H1 (cell line): ENCODE results near the gene EPB41L3. TPM values are rescaled to one million over a fixed set of nuclear protein-coding genes. Genes with fewer than 3 reads are reported as not detected.

Source experiments
- KDM1A ChIP-seq: fragments of 200-600, 300-600 bp; sonication (generic); IDR thresholded peaks from 2 replicates; pipeline ENCODE4 v1.7.1; 2016; ENCODE audit warnings: mild to moderate bottlenecking, low read length, borderline replicate concordance
- polyA plus RNA-seq, 7 experiments: library from polyadenylated mRNA; depleted of rRNA in 3 of 7; stranded (reverse) in 5 of 7; unstranded in 2 of 7; fragments of >200 nt in 5 of 7; fragments of 200-250 nt in 2 of 7; gene quantifications; 1 replicate in 5 of 7; 2 replicates in 1 of 7; 4 replicates in 1 of 7; pipeline versions ENCODE4 v1.2.1 to v1.2.3, GENCODE V29; 2011 to 2013; ENCODE audit warnings: missing spikeins in 2 of 7, mixed read lengths in 2 of 7
- total RNA-seq: library from RNA; stranded (reverse); fragmentation: NEBNext Ultra II Directional; extraction: Animal tissue kit (Norgen Biotek cat#: 25700); gene quantifications from 2 replicates; pipeline ENCODE4 v1.2.1, GENCODE V29; 2021

The EPB41L3 gene
- total and polyA plus RNA-seq, 2 of the 8 experiments (the other 6 are each of a cell fraction or from before 2014, with no cell fraction given): 7.9 to 16.1 TPM

GRCh38 chr18:5558851-5559250 is 15.1 kb upstream of the EPB41L3 start (continued):
- TF ChIP-seq KDM1A: no peak
- TF ChIP-seq, all 59 proteins: peak for 0
